CD4-positive, alpha-beta T cell (primary cell): ENCODE results near the gene MEX3C. TPM values are rescaled to one million over a fixed set of nuclear protein-coding genes. Genes with fewer than 3 reads are reported as not detected.
A peak's percentile ranks its signal among the peaks of the same experiment; 100 is the strongest.

Experiments used
- ATAC-seq: fragments of 200-7000 bp; cut with Tn5 transposase; one replicate; pipeline ENCODE4 v1.10.0; 2022; ENCODE audit warnings: mild to moderate bottlenecking; ENCODE audit not compliant: poor library complexity
- CTCF ChIA-PET: fragments of 350-600 bp; sonication (Branson Sonifier 250); formaldehyde crosslinking; loops from one replicate; lab custom pipeline; 2021; ENCODE audit warnings: antibody characterized with exemption, inconsistent platforms; lab: Charles Lee
- POLR2A ChIA-PET: fragments of 350-600 bp; sonication (Branson Sonifier 250); formaldehyde crosslinking; loops from one replicate; lab custom pipeline; 2021; ENCODE audit warnings: antibody characterized with exemption, inconsistent platforms; lab: Charles Lee
- DNase-seq, 14 experiments: peaks; one replicate each; pipeline ENCODE4 v3.0.0-alpha.2; 2013 to 2020; ENCODE audit warnings: mixed read lengths in 2 of 14
- H3K27ac ChIP-seq, 2 donors: one replicate each; pipeline versions ENCODE4 v1.5.1 to v1.7.0; 2013; ENCODE audit warnings: low read length in 2 of 2, low read depth in 1 of 2, mild to moderate bottlenecking in 1 of 2
- H3K27me3 ChIP-seq, 2 experiments: 1 replicate in 1 of 2; 2 replicates in 1 of 2; pipeline versions ENCODE4 v1.6.1 to v1.7.0; 2013; ENCODE audit warnings: low read length in 2 of 2, control low read depth in 1 of 2, mild to moderate bottlenecking in 1 of 2, moderate library complexity in 1 of 2; ENCODE audit not compliant: insufficient read depth in 2 of 2, control insufficient read depth in 1 of 2
- H3K36me3 ChIP-seq: one replicate; pipeline ENCODE4 v1.6.1; 2013; ENCODE audit warnings: low read length, control low read depth; ENCODE audit not compliant: insufficient read depth
- H3K4me1 ChIP-seq: one replicate; pipeline ENCODE4 v1.6.1; 2013; ENCODE audit warnings: low read length, control low read depth; ENCODE audit not compliant: insufficient read depth
- H3K4me3 ChIP-seq: one replicate; pipeline ENCODE4 v1.5.1; 2013; ENCODE audit warnings: mild to moderate bottlenecking, low read length, moderate library complexity
- H3K9me3 ChIP-seq, 2 experiments: 1 replicate in 1 of 2; 2 replicates in 1 of 2; pipeline versions ENCODE4 v1.6.1 to v1.7.0; 2013; ENCODE audit warnings: low read length in 2 of 2, mild to moderate bottlenecking in 2 of 2, control low read depth in 1 of 2, moderate library complexity in 1 of 2; ENCODE audit not compliant: control insufficient read depth in 1 of 2, insufficient read depth in 1 of 2
- H3K27ac Mint-ChIP-seq: one replicate; pipeline ENCODE4 v1.8.0; 2020; ENCODE audit warnings: mixed read lengths
- H3K27me3 Mint-ChIP-seq: one replicate; pipeline ENCODE4 v1.8.0; 2021; ENCODE audit warnings: mixed read lengths
- H3K36me3 Mint-ChIP-seq: one replicate; pipeline ENCODE4 v1.8.0; 2021; ENCODE audit warnings: low read depth, mixed read lengths
- H3K4me1 Mint-ChIP-seq: one replicate; pipeline ENCODE4 v1.8.0; 2021; ENCODE audit warnings: low read depth, mixed read lengths
- H3K4me3 Mint-ChIP-seq: one replicate; pipeline ENCODE4 v1.8.0; 2020; ENCODE audit warnings: mild to moderate bottlenecking, mixed read lengths
- H3K9me3 Mint-ChIP-seq: one replicate; pipeline ENCODE4 v1.8.0; 2020; ENCODE audit warnings: mixed read lengths
- CTCF ChIP-seq: fragments of 200-600 bp; IDR thresholded peaks from one replicate; pipeline ENCODE4 v1.8.0; 2022; ENCODE audit warnings: antibody characterized with exemption, mild to moderate bottlenecking
- intact Hi-C, 2 experiments: fragments of 100-400 bp; cut with DNase I in 1 of 2; cut with micrococcal nuclease in 1 of 2; formaldehyde crosslinking; loops; one replicate each; pipeline versions ENCODE4 v1.15.1 to v1.9.0; 2023 to 2025; cut with DNase I, micrococcal nuclease
- total RNA-seq, 174 experiments: library from RNA in 2 of 174; stranded (reverse) in 2 of 174; gene quantifications; one replicate each; pipeline ENCODE4 v1.2.3 and lab custom pipeline; 2021 to 2026

The MEX3C gene
- total RNA-seq, 2 experiments from 2014 or later: 70.8 to 76.1 TPM

- H3K27me3 Mint-ChIP-seq: peaks cover 4% of the 10 kb centered on the region
- H3K4me1 Mint-ChIP-seq: no peaks in the 10 kb centered on the region
- CTCF ChIA-PET: interaction anchor here (0.6 kb wide), 1 partner anchor 255 kb away, joined by 3 read pairs; no protein-coding TSS in a partner anchor
- H3K4me3 Mint-ChIP-seq: no peak overlapping the region
- H3K4me3 ChIP-seq: no peak overlapping the region
- ATAC-seq (no peak), DNase-seq (peak in 1 of 14 experiments; percentile 25)
- H3K27ac ChIP-seq: no peak overlapping the region
- no peaks in the 10 kb centered on the region for H3K4me1 ChIP-seq
- H3K27ac Mint-ChIP-seq: no peak overlapping the region
- H3K27me3 ChIP-seq: no peaks in the 10 kb centered on the region
- H3K36me3 ChIP-seq: no peaks in the 10 kb centered on the region
- H3K9me3 ChIP-seq: no peaks in the 10 kb centered on the region
- H3K9me3 Mint-ChIP-seq: no peaks in the 10 kb centered on the region
- H3K36me3 Mint-ChIP-seq: no peaks in the 10 kb centered on the region
- POLR2A ChIA-PET: no interaction called here
- no peak for TF ChIP-seq CTCF
- intact Hi-C loops: no loop called here
Measured at GRCh38 chr18:51235009-51235789, 37.7 kb upstream of the MEX3C start.

GRCh38 chr18:51234117-51235008, 36.9 kb upstream of the MEX3C start:
- Histone ChIP-seq H3K9me3 (no peaks in the 10 kb centered on the region), H3K36me3 (no peaks in the 10 kb centered on the region), H3K4me3 (no peak overlapping the region), H3K4me1 (no peaks in the 10 kb centered on the region), H3K27ac (no peak overlapping the region), H3K27me3 (no peaks in the 10 kb centered on the region)
- no peaks in the 10 kb centered on the region for H3K4me1 Mint-ChIP-seq
- H3K4me3 Mint-ChIP-seq: no peak overlapping the region
- intact Hi-C loops: no loop called here
- DNase-seq: no peak
- CTCF ChIA-PET: no interaction called here
- H3K36me3 Mint-ChIP-seq: no peaks in the 10 kb centered on the region
- H3K9me3 Mint-ChIP-seq: no peaks in the 10 kb centered on the region
- H3K27ac Mint-ChIP-seq: no peak overlapping the region
- ATAC-seq: no peak
- peaks cover 4% of the 10 kb centered on the region for H3K27me3 Mint-ChIP-seq
- no peak for TF ChIP-seq CTCF
- POLR2A ChIA-PET: no interaction called here

GRCh38 chr18:51229328-51229727, 31.8 kb upstream of the MEX3C start:
- H3K27me3 Mint-ChIP-seq: peaks cover 3% of the 10 kb centered on the region

More at GRCh38 chr18:51229328-51229727, 31.8 kb upstream of the MEX3C start:
- CTCF ChIA-PET: no interaction called here
- POLR2A ChIA-PET: no interaction called here
- no peak for DNase-seq
- Histone ChIP-seq H3K27me3 (no peaks in the 10 kb centered on the region), H3K36me3 (no peaks in the 10 kb centered on the region), H3K27ac (no peak overlapping the region), H3K4me3 (no peak overlapping the region), H3K9me3 (no peaks in the 10 kb centered on the region), H3K4me1 (no peaks in the 10 kb centered on the region)
- Mint-ChIP-seq H3K36me3 (no peaks in the 10 kb centered on the region), H3K4me3 (no peak overlapping the region), H3K4me1 (no peaks in the 10 kb centered on the region), H3K9me3 (no peaks in the 10 kb centered on the region), H3K27ac (no peak overlapping the region)
- intact Hi-C loops: no loop called here
- TF ChIP-seq CTCF: no peak
- ATAC-seq: no peak
